A673 (cell line): ENCODE data around the gene EVA1C. TPM values are rescaled to one million over a fixed set of nuclear protein-coding genes. Genes with fewer than 3 reads are reported as not detected.

ENCODE experiments used
- BruUV-seq: library from RNA; stranded (reverse); fragments of 400-500 nt; replicated peaks from 2 replicates; lab custom pipeline; 2021; lab: Mats Ljungman, UMichigan
- CTCF ChIA-PET: fragments of 300-600 bp; sonication (Branson Sonifier 250); formaldehyde crosslinking; loops from one replicate; lab custom pipeline; 2022; ENCODE audit warnings: antibody characterized with exemption; lab: Charles Lee
- POLR2A ChIA-PET: fragments of 300-600 bp; sonication (Branson Sonifier 250); formaldehyde crosslinking; loops from one replicate; lab custom pipeline; 2022; ENCODE audit warnings: antibody characterized with exemption; ENCODE audit not compliant: low non-redundant PET; lab: Charles Lee
- DNase-seq: peaks from one replicate; pipeline ENCODE4 v3.0.0-alpha.2; 2015; ENCODE audit warnings: low spot score
- H3K27ac ChIP-seq: fragments of 200-600 bp; sonication (generic); 2 replicates; pipeline ENCODE4 v1.5.1; 2016; ENCODE audit warnings: mixed run types, low read depth, mild to moderate bottlenecking, mixed read lengths, antibody characterized with exemption, low read length; ENCODE audit not compliant: poor library complexity, severe bottlenecking
- H3K27me3 ChIP-seq: fragments of 200-600 bp; sonication (generic); replicated peaks from 2 replicates; pipeline ENCODE4 v1.6.1; 2017; ENCODE audit warnings: mixed run types, low read depth, mild to moderate bottlenecking, mixed read lengths, antibody characterized with exemption, low read length; ENCODE audit not compliant: insufficient read depth, poor library complexity
- H3K36me3 ChIP-seq: fragments of 200-600 bp; sonication (generic); 2 replicates; pipeline ENCODE4 v1.6.1; 2016; ENCODE audit warnings: mixed run types, mild to moderate bottlenecking, mixed read lengths, antibody characterized with exemption, low read length; ENCODE audit not compliant: insufficient read depth, poor library complexity, severe bottlenecking
- H3K4me1 ChIP-seq: fragments of 200-600 bp; sonication (generic); 2 replicates; pipeline ENCODE4 v1.6.1; 2017; ENCODE audit warnings: mixed run types, mild to moderate bottlenecking, mixed read lengths, antibody characterized with exemption, low read length; ENCODE audit not compliant: insufficient read depth, poor library complexity, severe bottlenecking
- H3K4me3 ChIP-seq: fragments of 200-600 bp; sonication (generic); 2 replicates; pipeline ENCODE4 v1.5.1; 2016; ENCODE audit warnings: low read depth, mixed run types, mild to moderate bottlenecking, mixed read lengths, low read length; ENCODE audit not compliant: poor library complexity, severe bottlenecking
- H3K9me3 ChIP-seq: fragments of 200-600 bp; sonication (generic); 2 replicates; pipeline ENCODE4 v1.6.1; 2016; ENCODE audit warnings: mixed run types, low read depth, mild to moderate bottlenecking, mixed read lengths, antibody characterized with exemption, low read length; ENCODE audit not compliant: poor library complexity, severe bottlenecking
- CTCF ChIP-seq: fragments of 300-800, 200-600 bp; sonication (generic); conservative IDR thresholded peaks from 2 replicates; pipeline ENCODE4 v1.5.1; 2017; ENCODE audit warnings: low read depth, mild to moderate bottlenecking, antibody characterized with exemption, low read length, moderate library complexity, mixed read lengths
- EZH2 ChIP-seq: fragments of 200-600 bp; sonication (generic); IDR thresholded peaks from 2 replicates; pipeline ENCODE4 v1.6.1; 2017; ENCODE audit warnings: borderline replicate concordance, low read depth, mild to moderate bottlenecking, mixed read lengths, antibody characterized with exemption, low read length; ENCODE audit not compliant: poor library complexity, severe bottlenecking
- intact Hi-C: fragments of 100-400 bp; cut with micrococcal nuclease; formaldehyde crosslinking; loops from one replicate; pipeline ENCODE4 v1.10.0; 2022; ENCODE audit not compliant: unreplicated experiment
- total RNA-seq: library from RNA; stranded (reverse); gene quantifications from 2 replicates; pipeline ENCODE4 v1.2.3, GENCODE V29; 2021

Gene EVA1C
- total RNA-seq, 1 experiment from 2014 or later: 7.2 TPM

- intact Hi-C loops: loop anchor here (2.0 kb wide), 1 partner anchor 147 kb away; no protein-coding TSS in a partner anchor
- DNase-seq: no peak
- no peak overlapping the region for H3K4me3 ChIP-seq
- CTCF ChIA-PET: interaction anchor here (1.1 kb wide), 1 partner anchor 185 kb away, joined by 4 read pairs; no protein-coding TSS in a partner anchor
- H3K36me3 ChIP-seq: no peaks in the 10 kb centered on the region
- no peak overlapping the region for H3K27ac ChIP-seq
- peaks cover 17% of the 10 kb centered on the region for H3K4me1 ChIP-seq
- no peaks in the 10 kb centered on the region for H3K9me3 ChIP-seq
- BruUV-seq: no TSS peak
- POLR2A ChIA-PET: interaction anchor here (0.6 to 0.7 kb wide), 2 partner anchors 12 to 61 kb away, joined by 3 to 4 read pairs; no protein-coding TSS in a partner anchor
- no peaks in the 10 kb centered on the region for H3K27me3 ChIP-seq
- TF ChIP-seq EZH2 (no peak), CTCF (no peak)
These were observed 3.2 kb downstream of the EVA1C start for GRCh38 chr21:32415451-32416398.

- POLR2A ChIA-PET: no interaction called here
- TF ChIP-seq CTCF: no peak
- no peak for TF ChIP-seq EZH2
- Histone ChIP-seq H3K9me3 (peaks cover 6% of the 10 kb centered on the region), H3K27me3 (no peaks in the 10 kb centered on the region), H3K4me1 (peaks cover 10% of the 10 kb centered on the region), H3K36me3 (no peaks in the 10 kb centered on the region), H3K4me3 (no peak overlapping the region), H3K27ac (no peak overlapping the region)
- CTCF ChIA-PET: no interaction called here
- DNase-seq: no peak
- BruUV-seq: no TSS peak
- intact Hi-C loops: no loop called here
These were observed 5.6 kb downstream of the EVA1C start for GRCh38 chr21:32418146-32418545.

GRCh38 chr21:32422064-32422463 lies 9.6 kb downstream of the EVA1C start:
- no peaks in the 10 kb centered on the region for H3K27me3 ChIP-seq
- intact Hi-C loops: no loop called here
- peaks cover 12% of the 10 kb centered on the region for H3K4me1 ChIP-seq
- H3K4me3 ChIP-seq: no peak overlapping the region
- DNase-seq: no peak
- TF ChIP-seq EZH2: no peak
- TF ChIP-seq CTCF: no peak
- CTCF ChIA-PET: no interaction called here
- H3K27ac ChIP-seq: no peak overlapping the region
- peaks cover 6% of the 10 kb centered on the region for H3K9me3 ChIP-seq
- POLR2A ChIA-PET: no interaction called here
- no peaks in the 10 kb centered on the region for H3K36me3 ChIP-seq
- BruUV-seq: no TSS peak
